ENCODE measurements around the gene ACRBP. TPM values are rescaled to one million over a fixed set of nuclear protein-coding genes. Genes with fewer than 3 reads are reported as not detected.

Gene ACRBP
- total RNA-seq, 2 experiments from 2014 or later = 4.4 to 9.4 TPM

GRCh38 chr12:6662906-6663742 lies 15.9 kb upstream of the ACRBP start, which contains the start of gene ING4:
TSS of gene ING4 (minus strand) at chr12:6663119. CDS start at chr12:6663101, 18 bp downstream.
- peak within 1 kb of the TSS; percentile 89 for H3K4me2 ChIP-seq (ENCODE audit: low read length)
- intact Hi-C loops (cut with micrococcal nuclease; ENCODE audit: unreplicated experiment) = loop anchor here (1.0 to 2.0 kb wide), 4 partner anchors 26 to 61 kb away; partner anchors contain the start of genes COPS7A and ZNF384
- TSS peak; percentile 100 for BruUV-seq (replicated peaks)
- peak within 1 kb of the TSS; percentile 67 for H3K27ac ChIP-seq (ENCODE audit: low read depth, low read length, poor library complexity, severe bottlenecking)
- POLR2A ChIA-PET = interaction anchor here (0.6 to 1.8 kb wide), 10 partner anchors 17 to 188 kb away, joined by 3 to 9 read pairs (median 4); partner anchors contain the start of genes COPS7A, GAPDH, USP5 and ZNF384
- TF ChIP-seq, protein P1, sequence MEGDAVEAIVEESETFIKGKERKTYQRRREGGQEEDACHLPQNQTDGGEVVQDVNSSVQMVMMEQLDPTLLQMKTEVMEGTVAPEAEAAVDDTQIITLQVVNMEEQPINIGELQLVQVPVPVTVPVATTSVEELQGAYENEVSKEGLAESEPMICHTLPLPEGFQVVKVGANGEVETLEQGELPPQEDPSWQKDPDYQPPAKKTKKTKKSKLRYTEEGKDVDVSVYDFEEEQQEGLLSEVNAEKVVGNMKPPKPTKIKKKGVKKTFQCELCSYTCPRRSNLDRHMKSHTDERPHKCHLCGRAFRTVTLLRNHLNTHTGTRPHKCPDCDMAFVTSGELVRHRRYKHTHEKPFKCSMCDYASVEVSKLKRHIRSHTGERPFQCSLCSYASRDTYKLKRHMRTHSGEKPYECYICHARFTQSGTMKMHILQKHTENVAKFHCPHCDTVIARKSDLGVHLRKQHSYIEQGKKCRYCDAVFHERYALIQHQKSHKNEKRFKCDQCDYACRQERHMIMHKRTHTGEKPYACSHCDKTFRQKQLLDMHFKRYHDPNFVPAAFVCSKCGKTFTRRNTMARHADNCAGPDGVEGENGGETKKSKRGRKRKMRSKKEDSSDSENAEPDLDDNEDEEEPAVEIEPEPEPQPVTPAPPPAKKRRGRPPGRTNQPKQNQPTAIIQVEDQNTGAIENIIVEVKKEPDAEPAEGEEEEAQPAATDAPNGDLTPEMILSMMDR (conservative IDR thresholded peaks at IDR 0.05; ENCODE audit: low read length) = no peak
- no peak for TF ChIP-seq EZH2phosphoT487 (IDR thresholded peaks at IDR 0.05; ENCODE audit: borderline replicate concordance, low read depth, low read length)
- CTCF ChIA-PET (ENCODE audit: unreplicated experiment) = interaction anchor here (0.5 kb wide), 1 partner anchor 50 kb away, joined by 3 read pairs; no protein-coding TSS in a partner anchor
- H3K79me2 ChIP-seq (ENCODE audit: insufficient read depth, low read depth, low read length) = peaks cover 12% of the 10 kb centered on the region; the same call in 1 of the 2 replicates
- H3K36me3 ChIP-seq (ENCODE audit: insufficient read depth, low read length) = peaks cover 25% of the 10 kb centered on the region
- H3K9me2 ChIP-seq (ENCODE audit: insufficient read depth, low read length) = no peaks in the 10 kb centered on the region
- DNase-seq (ENCODE audit: low spot score) = peak; percentile 100
- no peaks in the 10 kb centered on the region for H4K20me1 ChIP-seq (ENCODE audit: insufficient read depth, low read length)
- peak within 1 kb of the TSS; percentile 92 for H2AFZ ChIP-seq (ENCODE audit: low read length)
- H3K4me3 ChIP-seq (ENCODE audit: low read depth, low read length, poor library complexity, severe bottlenecking) = peak within 1 kb of the TSS; percentile 79
- peaks cover 19% of the 10 kb centered on the region for H3K4me1 ChIP-seq (ENCODE audit: insufficient read depth, low read length, poor library complexity, severe bottlenecking)
- no peaks in the 10 kb centered on the region for H3K9me3 ChIP-seq (ENCODE audit: low read length)

- Histone ChIP-seq H3K79me2 (ENCODE audit: insufficient read depth, low read depth, low read length) (peaks cover 12% of the 10 kb centered on the region; the same call in 1 of the 2 replicates), H4K20me1 (ENCODE audit: insufficient read depth, low read length) (no peaks in the 10 kb centered on the region), H3K27ac (ENCODE audit: low read depth, low read length, poor library complexity, severe bottlenecking) (peak overlapping the region; percentile 0), H3K4me3 (ENCODE audit: low read depth, low read length, poor library complexity, severe bottlenecking) (peak overlapping the region; percentile 79), H3K4me1 (ENCODE audit: insufficient read depth, low read length, poor library complexity, severe bottlenecking) (peaks cover 19% of the 10 kb centered on the region), H3K9me2 (ENCODE audit: insufficient read depth, low read length) (no peaks in the 10 kb centered on the region), H3K4me2 (ENCODE audit: low read length) (peak overlapping the region; percentile 89), H3K36me3 (ENCODE audit: insufficient read depth, low read length) (peaks cover 20% of the 10 kb centered on the region), H3K9me3 (ENCODE audit: low read length) (no peaks in the 10 kb centered on the region), H2AFZ (ENCODE audit: low read length) (peak overlapping the region; percentile 45; the same call in 1 of the 2 replicates)
- intact Hi-C loops (cut with micrococcal nuclease; ENCODE audit: unreplicated experiment) = loop anchor here (2.0 kb wide), 2 partner anchors 30 to 46 kb away; no protein-coding TSS in a partner anchor
- POLR2A ChIA-PET = no interaction called here
- BruUV-seq (replicated peaks) = no TSS peak
- no peak for DNase-seq (ENCODE audit: low spot score)
- CTCF ChIA-PET (ENCODE audit: unreplicated experiment) = no interaction called here
- TF ChIP-seq EZH2phosphoT487 (IDR thresholded peaks at IDR 0.05; ENCODE audit: borderline replicate concordance, low read depth, low read length) = no peak
- TF ChIP-seq, protein P1 (conservative IDR thresholded peaks at IDR 0.05; ENCODE audit: low read length) = no peak
Observed at GRCh38 chr12:6662602-6662905, 15.3 kb upstream of the ACRBP start.

Data from OCI-LY7 (cell line).